HG03103 (cell line): ENCODE data around the gene TBC1D16.

Experiments used
- ATAC-seq: cut with Tn5 transposase; IDR thresholded peaks from one replicate; pipeline ENCODE4 v1.9.1; 2021; ENCODE audit warnings: low read depth; ENCODE audit not compliant: unreplicated experiment

TBC1D16 gene

GRCh38 chr17:80026359-80027042 is 9.2 kb downstream of the TBC1D16 start:
- ATAC-seq, result no peak

GRCh38 chr17:80025796-80026195 is 9.9 kb downstream of the TBC1D16 start:
- ATAC-seq, result no peak

- no peak for ATAC-seq
Measured at GRCh38 chr17:80025140-80025539, 10.5 kb downstream of the TBC1D16 start.

GRCh38 chr17:80024206-80024972 is 11.3 kb downstream of the TBC1D16 start:
- ATAC-seq, result no peak

- ATAC-seq, result no peak
Measured at GRCh38 chr17:80023481-80024205, 12.0 kb downstream of the TBC1D16 start.

- ATAC-seq, result no peak
Measured at GRCh38 chr17:80021600-80021999, 14.1 kb downstream of the TBC1D16 start.

GRCh38 chr17:80018917-80019651 is 16.6 kb downstream of the TBC1D16 start:
- no peak for ATAC-seq

- ATAC-seq, result no peak
Measured at GRCh38 chr17:80017226-80018010, 18.3 kb downstream of the TBC1D16 start.

GRCh38 chr17:80012765-80013741 is 22.6 kb downstream of the TBC1D16 start:
- ATAC-seq, result no peak

- ATAC-seq, result no peak
Measured at GRCh38 chr17:80011989-80012555, 23.6 kb downstream of the TBC1D16 start.

- ATAC-seq, result no peak
Measured at GRCh38 chr17:80010283-80010858, 25.3 kb downstream of the TBC1D16 start.

- ATAC-seq, result no peak
Measured at GRCh38 chr17:80009391-80010282, 26.0 kb downstream of the TBC1D16 start.

- ATAC-seq, result no peak
Measured at GRCh38 chr17:80008848-80009247, 26.8 kb downstream of the TBC1D16 start.

- no peak for ATAC-seq
Measured at GRCh38 chr17:80008383-80008840, 27.3 kb downstream of the TBC1D16 start.

- no peak for ATAC-seq
Measured at GRCh38 chr17:80007939-80008338, 27.7 kb downstream of the TBC1D16 start.

GRCh38 chr17:80006811-80007752 is 28.6 kb downstream of the TBC1D16 start:
- no peak for ATAC-seq
